Activated CD8-positive, alpha-beta memory T cell treated with anti-CD3 and anti-CD28 coated beads, Interleukin-2, amount 50 U/mL, for 1 hour (primary cell): ENCODE data around the gene CHPT1.
"Not testable (repeated sequence)": the region's sequence is repeated elsewhere in the genome, so short reads cannot be mapped to it uniquely, and the experiment has no call there.

ENCODE experiments used
- DNase-seq: peaks from one replicate; pipeline ENCODE4 v3.0.0-alpha.2; 2020; ENCODE audit errors: extremely low read depth

CHPT1 gene

DNA sequence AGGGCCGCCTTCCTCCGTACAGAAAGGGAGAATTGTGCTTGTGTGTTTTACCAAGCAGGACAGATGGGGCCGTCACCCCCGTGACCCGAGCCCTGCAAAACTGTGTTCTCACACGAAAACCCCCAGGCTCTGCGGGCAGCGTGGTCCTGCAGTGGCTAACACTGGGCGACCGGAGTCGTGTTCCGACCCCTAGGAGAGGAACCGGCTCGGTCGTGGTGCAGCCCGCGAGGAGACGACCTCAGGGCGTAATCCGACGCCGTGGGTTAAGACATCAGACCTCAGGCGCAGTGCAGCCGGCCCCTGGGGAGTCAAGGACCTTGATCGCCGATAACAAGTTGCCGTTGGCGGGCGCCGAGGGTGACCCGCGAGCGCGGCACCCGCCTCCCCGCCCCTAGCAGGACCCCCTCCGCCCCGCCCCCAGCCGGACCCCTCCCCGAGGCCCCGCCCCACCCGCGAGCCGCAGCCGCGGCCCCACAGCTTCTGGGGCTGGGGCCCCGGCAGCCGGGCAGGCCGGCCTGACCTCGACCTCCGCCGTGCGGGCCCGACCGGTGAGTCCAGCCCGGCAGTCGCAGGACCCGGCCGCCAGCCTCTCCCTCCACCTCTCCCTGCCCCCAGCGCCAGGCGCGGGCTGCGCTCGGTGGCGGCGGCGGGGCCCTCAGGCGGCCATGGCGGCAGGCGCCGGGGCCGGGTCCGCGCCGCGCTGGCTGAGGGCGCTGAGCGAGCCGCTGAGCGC is at the start of gene CHPT1:
Gene CHPT1 (plus strand): TSS at position 444 of the 733 bp plus-strand sequence. CDS start 222 bp downstream, at position 666.
- peak; percentile 11 for DNase-seq

- no peak for DNase-seq
Observed at GRCh38 chr12:101647711-101648110, 49.7 kb upstream of the CHPT1 start.

DNA sequence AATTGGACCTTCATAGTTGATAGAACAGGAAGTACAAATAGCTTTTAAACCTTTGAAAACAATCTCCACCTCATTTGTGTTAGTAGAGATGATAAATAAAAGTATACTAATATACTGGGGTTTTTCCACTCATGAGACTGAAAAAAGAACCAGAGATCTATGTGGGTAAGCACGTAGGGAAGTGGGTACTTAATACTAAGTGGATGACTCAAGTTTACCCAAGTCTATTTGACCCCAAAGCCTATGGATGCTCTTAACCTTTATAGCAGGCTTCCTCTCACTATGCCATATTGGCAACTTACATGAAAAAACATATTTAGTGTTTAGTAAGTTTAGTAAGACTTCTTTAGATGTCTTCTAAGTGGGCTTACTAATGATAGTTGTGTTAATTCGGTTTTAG is 49.2 kb upstream of the CHPT1 start:
- no peak for DNase-seq

GRCh38 chr12:101650346-101651117 is 46.9 kb upstream of the CHPT1 start:
- no peak for DNase-seq

DNA sequence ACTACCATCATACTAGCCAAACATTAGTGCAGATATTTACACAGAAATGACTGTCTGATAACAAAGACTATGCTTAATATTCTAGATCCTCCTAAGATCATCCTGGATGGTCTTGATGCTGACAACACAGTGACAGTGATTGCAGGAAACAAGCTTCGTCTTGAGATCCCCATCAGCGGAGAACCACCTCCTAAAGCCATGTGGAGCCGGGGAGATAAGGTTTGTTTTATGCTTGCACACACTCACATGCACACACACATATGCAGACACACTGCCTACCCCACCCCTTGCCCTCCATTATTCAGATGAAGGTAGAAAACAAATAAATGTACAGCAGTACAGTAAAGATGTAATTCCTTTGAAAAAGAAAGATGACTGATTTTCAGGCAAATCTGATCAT is 44.4 kb upstream of the CHPT1 start:
- DNase-seq, result no peak

DNA sequence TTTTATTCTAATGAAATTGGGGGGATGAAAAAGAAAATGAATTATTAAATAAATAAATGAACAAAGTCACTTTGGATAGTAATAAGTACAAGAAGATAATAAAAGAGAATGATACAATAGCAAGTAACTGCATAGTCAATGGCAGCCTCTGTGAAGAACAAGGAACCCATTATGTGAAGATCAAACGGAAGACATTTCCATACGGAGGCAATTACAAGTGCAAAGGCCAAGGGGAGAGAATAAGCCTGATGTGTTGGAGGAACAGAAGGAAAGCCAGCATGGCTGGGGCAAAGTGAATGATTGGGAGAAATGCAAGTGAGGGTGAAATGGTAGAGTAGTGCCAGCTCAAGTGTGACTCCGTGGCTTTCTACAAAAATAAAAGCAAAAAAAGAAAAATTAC is 43.9 kb upstream of the CHPT1 start:
- no peak for DNase-seq

DNA sequence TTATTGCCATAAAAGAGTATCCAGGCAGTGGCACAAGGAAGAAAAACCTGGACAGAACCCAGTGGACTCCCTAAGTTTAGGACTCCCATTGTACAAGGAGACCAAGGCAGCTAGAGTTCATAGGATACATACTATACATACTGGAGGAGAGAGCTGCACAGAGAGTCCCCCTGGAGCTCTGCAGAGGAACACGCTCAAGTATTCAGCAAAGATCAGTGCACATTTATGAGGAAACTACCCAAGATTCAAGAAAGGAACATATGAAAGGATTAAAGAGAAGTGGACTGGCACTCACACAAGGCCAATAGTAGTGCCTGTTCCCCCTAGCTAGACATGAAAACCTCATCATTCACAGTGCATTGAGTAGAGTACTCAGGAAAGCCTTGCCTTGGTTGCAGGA is 43.0 kb upstream of the CHPT1 start:
- no peak for DNase-seq

DNA sequence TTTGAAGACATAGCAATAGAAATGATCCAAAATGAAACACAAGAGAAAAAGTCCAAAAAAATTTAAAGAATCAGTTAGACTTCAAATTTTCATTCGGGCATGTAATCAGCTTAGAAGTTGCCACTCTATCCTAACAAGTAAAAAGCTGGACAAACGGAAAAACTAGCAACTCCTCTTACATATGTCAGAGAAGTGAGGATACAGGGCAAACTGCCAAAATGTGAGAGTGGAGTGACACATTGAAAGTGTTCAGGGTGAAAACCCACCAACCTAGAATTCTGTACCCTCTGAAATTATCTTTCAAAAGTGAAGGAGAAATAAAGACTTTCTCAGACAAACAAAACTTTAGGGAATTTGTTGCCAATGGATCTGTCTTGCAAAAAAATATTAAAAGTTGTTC is 42.0 kb upstream of the CHPT1 start:
- no peak for DNase-seq

DNA sequence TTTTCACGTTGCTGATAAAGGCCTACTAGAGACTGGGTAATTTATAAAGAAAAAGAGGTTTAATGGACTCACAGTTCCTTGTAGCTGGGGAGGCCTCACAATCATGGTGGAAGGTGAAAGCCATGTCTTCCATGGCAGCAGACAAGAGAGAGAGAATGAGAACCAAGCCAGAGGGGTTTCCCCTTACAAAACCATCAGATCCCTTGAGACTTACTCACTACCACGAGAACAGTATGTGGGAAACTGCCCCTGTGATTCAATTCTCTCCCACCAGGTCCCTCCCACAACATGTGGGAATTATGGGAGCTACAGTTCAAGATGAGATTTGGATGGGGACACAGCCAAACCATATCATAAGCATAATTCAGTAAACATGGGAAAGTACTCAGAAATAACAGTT is 36.8 kb upstream of the CHPT1 start:
- DNase-seq, result not testable (repeated sequence)

- no peak for DNase-seq
Observed at GRCh38 chr12:101663298-101663697, 34.1 kb upstream of the CHPT1 start.

- DNase-seq, result no peak
Observed at GRCh38 chr12:101664992-101665391, 32.4 kb upstream of the CHPT1 start.

DNA sequence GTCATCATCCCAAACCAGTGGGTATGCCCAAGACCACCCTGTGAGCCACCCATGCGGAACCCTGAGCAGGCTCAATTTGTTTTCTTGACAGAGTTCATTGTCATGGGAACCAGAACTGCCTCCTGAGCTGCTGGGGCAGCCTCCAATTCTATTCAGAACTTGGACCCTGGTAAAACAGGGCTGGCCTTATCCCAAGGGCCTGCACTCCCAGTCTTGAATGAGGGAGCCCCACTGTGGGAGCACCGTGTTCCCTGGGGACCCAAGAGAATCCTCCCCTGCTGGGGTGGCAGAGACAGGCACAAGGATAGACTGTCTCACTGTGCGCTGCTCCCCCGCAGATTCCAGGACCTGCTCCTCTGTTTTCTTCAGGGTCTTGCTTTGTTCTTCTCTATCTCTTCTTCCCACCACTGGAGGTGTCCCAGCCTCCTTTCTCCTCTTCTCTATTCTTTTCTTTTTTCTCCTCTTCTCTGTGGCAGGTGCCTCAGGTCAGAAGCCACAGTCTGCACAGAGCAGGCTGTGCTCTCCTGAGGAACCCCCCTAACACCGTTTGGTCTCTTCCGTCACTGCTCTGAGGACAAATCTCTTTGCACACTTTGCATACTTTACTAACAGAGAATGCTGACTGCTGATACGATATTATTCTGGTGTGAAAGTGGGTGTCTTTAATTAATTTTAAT is 31.2 kb upstream of the CHPT1 start:
- no peak for DNase-seq

- no peak for DNase-seq
Observed at GRCh38 chr12:101667591-101667990, 29.8 kb upstream of the CHPT1 start.

- DNase-seq, result no peak
Observed at GRCh38 chr12:101670007-101670671, 27.3 kb upstream of the CHPT1 start.

GRCh38 chr12:101671157-101671791 is 26.2 kb upstream of the CHPT1 start:
- DNase-seq, result no peak

- DNase-seq, result no peak
Observed at GRCh38 chr12:101671833-101672232, 25.6 kb upstream of the CHPT1 start.

GRCh38 chr12:101675555-101675954 is 21.9 kb upstream of the CHPT1 start:
- DNase-seq, result no peak

GRCh38 chr12:101676497-101676896 is 20.9 kb upstream of the CHPT1 start:
- DNase-seq, result not testable (repeated sequence)

- DNase-seq, result no peak
Observed at GRCh38 chr12:101678081-101678480, 19.4 kb upstream of the CHPT1 start.

- DNase-seq, result no peak
Observed at GRCh38 chr12:101680240-101680639, 17.2 kb upstream of the CHPT1 start.

DNA sequence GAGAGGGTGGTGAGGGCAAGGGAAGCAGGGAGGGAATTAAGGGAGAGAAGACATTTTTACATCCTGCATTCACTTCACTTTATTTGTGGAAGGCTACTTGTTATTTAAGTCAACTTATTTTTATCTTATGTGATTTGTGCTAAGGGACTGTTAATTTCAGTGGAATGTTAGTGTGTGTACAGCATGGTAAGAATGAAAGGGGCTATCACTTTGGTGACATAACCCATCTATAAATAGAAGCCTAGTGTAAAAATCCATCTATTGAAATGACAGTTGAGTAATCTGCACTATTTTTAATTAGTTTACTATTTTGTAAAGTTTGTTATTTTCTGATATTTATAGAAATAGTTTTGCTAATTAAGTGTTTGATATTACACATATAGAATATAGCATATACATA is 16.8 kb upstream of the CHPT1 start:
- no peak for DNase-seq

DNA sequence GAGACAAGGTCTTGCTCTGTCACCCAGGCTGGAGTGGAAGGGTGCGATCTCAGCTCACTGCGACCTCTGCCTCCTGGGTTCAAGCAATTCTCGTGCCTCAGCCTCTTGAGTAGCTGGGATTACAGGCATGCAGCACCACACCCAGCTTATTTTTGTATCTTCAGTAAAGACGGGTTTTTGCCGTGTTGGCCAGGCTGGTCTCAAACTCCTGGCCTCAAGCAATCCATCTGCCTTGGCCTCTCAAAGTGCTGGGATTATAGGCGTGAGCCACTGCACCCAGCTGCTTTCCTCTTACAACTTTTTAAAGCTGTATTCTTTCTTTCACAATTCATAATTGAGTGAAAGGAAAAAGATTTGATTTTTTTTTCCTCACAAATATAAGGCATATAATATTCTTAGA is 15.8 kb upstream of the CHPT1 start:
- DNase-seq, result not testable (repeated sequence)
